Stomach (tissue), 9 donors: ENCODE results near the gene SCN2A. TPM values are rescaled to one million over a fixed set of nuclear protein-coding genes. Genes with fewer than 3 reads are reported as not detected.
A peak's percentile ranks its signal among the peaks of the same experiment; 100 is the strongest.

Source experiments
- DNase-seq, 2 donors: peaks; one replicate each; pipeline versions ENCODE4 v3.0.0 to v3.0.0-alpha.2; 2013 to 2019
- H3K27ac ChIP-seq, 5 donors: fragments of 200-600 bp in 4 of 5; sonication (generic) in 4 of 5; one replicate each; pipeline ENCODE4 v1.5.1; 2013 to 2019; ENCODE audit warnings: mild to moderate bottlenecking in 1 of 5, moderate library complexity in 1 of 5
- H3K27me3 ChIP-seq, 3 donors: fragments of 200-600 bp; sonication (generic); one replicate each; pipeline ENCODE4 v1.5.1; 2017 to 2019; ENCODE audit warnings: mixed run types in 1 of 3
- H3K36me3 ChIP-seq, 4 donors: fragments of 200-600 bp; sonication (generic); 1 replicate in 3 of 4; 2 replicates in 1 of 4; pipeline ENCODE4 v1.5.1; 2016 to 2019
- H3K4me1 ChIP-seq, 4 donors: fragments of 200-600 bp; sonication (generic); one replicate each; pipeline ENCODE4 v1.5.1; 2016 to 2019
- H3K4me3 ChIP-seq, 4 donors: fragments of 200-600 bp; sonication (generic) in 3 of 4; one replicate each; pipeline ENCODE4 v1.5.1; 2016 to 2019; ENCODE audit warnings: mild to moderate bottlenecking in 1 of 4
- H3K9me3 ChIP-seq, 4 donors: fragments of 200-600 bp; sonication (generic); one replicate each; pipeline ENCODE4 v1.5.1; 2016 to 2019
- EP300 ChIP-seq: sonication (generic); formaldehyde crosslinking; IDR thresholded peaks from one replicate; pipeline ENCODE4 v1.6.1; 2017; ENCODE audit warnings: antibody characterized with exemption
- POLR2A ChIP-seq, 4 donors: fragments of 450-650 bp; IDR thresholded peaks; one replicate each; pipeline ENCODE4 v1.6.1; 2016; ENCODE audit warnings: antibody characterized with exemption in 4 of 4, control low read depth in 2 of 4, mild to moderate bottlenecking in 1 of 4, moderate library complexity in 1 of 4
- POLR2AphosphoS5 ChIP-seq, 3 donors: sonication (generic); formaldehyde crosslinking; IDR thresholded peaks; one replicate each; pipeline ENCODE4 v1.6.1; 2016; ENCODE audit warnings: antibody characterized with exemption in 3 of 3
- WGBS, 5 donors: extraction: QIAGEN DNeasy Blood & Tissue Kit in 3 of 5; methylation state at CpG; one replicate each; pipeline versions ENCODE4 v1.1.5 to v1.1.7; 2013 to 2018; 5-methylcytosine and 5-hydroxymethylcytosine counted together
- intact Hi-C: fragments of 100-400 bp; cut with DNase I; formaldehyde crosslinking; loops from one replicate; pipeline ENCODE4 v1.15.1; 2023; ENCODE audit warnings: low total_unique reads
- polyA plus RNA-seq, 3 donors: library from polyadenylated mRNA; stranded (reverse); fragments of 200-250 nt; gene quantifications; one replicate each; pipeline ENCODE4 v1.2.3, GENCODE V29; 2013
- total RNA-seq, 5 donors: library from RNA; depleted of rRNA; stranded (reverse); fragments of >200 nt; gene quantifications; one replicate each; pipeline versions ENCODE4 v1.1.0 to v1.2.3, GENCODE V29; 2014 to 2016
- TF ChIP-seq, protein P1 (sequence below), 7 experiments: fragments of 450-650 bp in 4 of 7; fragments of 200-600 bp in 3 of 7; sonication (generic) in 3 of 7; IDR thresholded peaks; one replicate each; pipeline ENCODE4 v1.5.1; 2016 to 2019; ENCODE audit warnings: antibody characterized with exemption in 7 of 7, control low read depth in 2 of 7, mild to moderate bottlenecking in 1 of 7
- donor health status: healthy with polysubstance abuse.
- donor health status: Bipolar disorder and iron deficiency.
- donor health status: healthy.

The SCN2A gene
- total and polyA plus RNA-seq, 8 donors = 0.06 to 4.1 (median 1.0) TPM; not detected in 2

DNA sequence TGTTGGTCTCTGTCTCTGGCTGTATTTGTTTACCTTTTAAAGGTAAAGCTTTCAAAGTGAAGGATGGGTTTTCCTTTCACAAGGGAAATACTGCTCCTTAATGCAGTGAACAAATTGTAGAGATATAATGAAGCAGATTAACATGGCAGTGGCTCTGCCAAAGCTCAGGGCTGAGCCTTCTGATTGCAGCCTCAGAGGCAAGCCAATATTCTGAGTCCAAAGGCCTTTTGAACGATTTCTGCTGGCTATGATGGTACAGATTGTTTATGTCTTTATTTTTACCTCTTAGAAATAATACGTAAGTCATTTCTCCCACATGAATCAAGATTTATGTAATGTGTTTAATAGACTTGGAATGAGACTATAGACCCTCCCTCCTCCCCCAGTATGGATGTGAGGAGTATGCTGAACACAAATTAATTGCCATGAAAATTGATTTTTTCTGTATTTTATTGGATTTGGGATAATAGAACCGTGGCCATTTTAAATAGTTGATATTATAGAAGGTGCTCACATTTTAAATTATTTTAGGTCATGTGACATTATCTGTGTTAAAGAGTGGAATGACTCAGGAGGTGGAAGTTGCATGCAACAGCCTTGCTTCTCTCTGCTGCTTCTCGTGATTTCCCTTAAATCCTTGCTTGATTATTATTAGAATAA lies 772 bp downstream of the SCN2A start:
- intact Hi-C loops = no loop called here
- Histone ChIP-seq H3K4me3 (no peak overlapping the region), H3K9me3 (no peaks in the 10 kb centered on the region), H3K4me1 (no peaks in the 10 kb centered on the region), H3K27ac (no peak overlapping the region), H3K27me3 (no peaks in the 10 kb centered on the region), H3K36me3 (no peaks in the 10 kb centered on the region)
- WGBS, 5 donors = 67 to 71% (median 68%) methylated on average over 4 of the region's 4 CpGs
- peak in 1 of 2 donors; percentile 4 for DNase-seq
- TF ChIP-seq POLR2A (IDR thresholded peaks at IDR 0.05) (no peak), POLR2AphosphoS5 (IDR thresholded peaks at IDR 0.05) (no peak), EP300 (no peak)
- TF ChIP-seq, protein P1, sequence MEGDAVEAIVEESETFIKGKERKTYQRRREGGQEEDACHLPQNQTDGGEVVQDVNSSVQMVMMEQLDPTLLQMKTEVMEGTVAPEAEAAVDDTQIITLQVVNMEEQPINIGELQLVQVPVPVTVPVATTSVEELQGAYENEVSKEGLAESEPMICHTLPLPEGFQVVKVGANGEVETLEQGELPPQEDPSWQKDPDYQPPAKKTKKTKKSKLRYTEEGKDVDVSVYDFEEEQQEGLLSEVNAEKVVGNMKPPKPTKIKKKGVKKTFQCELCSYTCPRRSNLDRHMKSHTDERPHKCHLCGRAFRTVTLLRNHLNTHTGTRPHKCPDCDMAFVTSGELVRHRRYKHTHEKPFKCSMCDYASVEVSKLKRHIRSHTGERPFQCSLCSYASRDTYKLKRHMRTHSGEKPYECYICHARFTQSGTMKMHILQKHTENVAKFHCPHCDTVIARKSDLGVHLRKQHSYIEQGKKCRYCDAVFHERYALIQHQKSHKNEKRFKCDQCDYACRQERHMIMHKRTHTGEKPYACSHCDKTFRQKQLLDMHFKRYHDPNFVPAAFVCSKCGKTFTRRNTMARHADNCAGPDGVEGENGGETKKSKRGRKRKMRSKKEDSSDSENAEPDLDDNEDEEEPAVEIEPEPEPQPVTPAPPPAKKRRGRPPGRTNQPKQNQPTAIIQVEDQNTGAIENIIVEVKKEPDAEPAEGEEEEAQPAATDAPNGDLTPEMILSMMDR (IDR thresholded peaks at IDR 0.05) = no peak

DNA sequence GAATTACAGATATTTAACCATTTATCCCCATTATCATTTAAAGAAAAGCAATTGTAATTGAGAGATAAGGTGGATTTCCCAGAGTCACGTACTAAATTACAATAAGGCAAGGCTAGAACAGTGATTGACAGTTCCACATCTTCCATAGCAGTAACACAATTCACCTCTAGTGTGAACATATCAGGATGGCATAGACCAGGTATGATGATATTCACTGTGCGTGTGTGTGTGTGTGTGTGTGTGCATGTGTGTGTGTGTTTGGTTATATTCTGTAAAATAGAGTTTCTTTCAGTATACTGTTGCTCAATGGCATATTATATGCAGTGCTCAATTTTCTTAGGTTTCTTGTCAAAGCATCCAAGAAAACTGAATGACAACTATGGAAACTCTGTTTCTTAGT lies 1.7 kb downstream of the SCN2A start:
- no peaks in the 10 kb centered on the region for H3K9me3 ChIP-seq
- no peaks in the 10 kb centered on the region for H3K27me3 ChIP-seq
- intact Hi-C loops = no loop called here
- no peaks in the 10 kb centered on the region for H3K36me3 ChIP-seq
- no peak overlapping the region for H3K27ac ChIP-seq
- no peak overlapping the region for H3K4me3 ChIP-seq
- DNase-seq = no peak
- TF ChIP-seq, protein P1 (IDR thresholded peaks at IDR 0.05) = no peak
- no peak for TF ChIP-seq EP300
- no peak for TF ChIP-seq POLR2A (IDR thresholded peaks at IDR 0.05)
- TF ChIP-seq POLR2AphosphoS5 (IDR thresholded peaks at IDR 0.05) = no peak
- WGBS, 5 donors = 71 to 85% (median 80%) methylated on average over 2 of the region's 2 CpGs
- no peaks in the 10 kb centered on the region for H3K4me1 ChIP-seq

DNA sequence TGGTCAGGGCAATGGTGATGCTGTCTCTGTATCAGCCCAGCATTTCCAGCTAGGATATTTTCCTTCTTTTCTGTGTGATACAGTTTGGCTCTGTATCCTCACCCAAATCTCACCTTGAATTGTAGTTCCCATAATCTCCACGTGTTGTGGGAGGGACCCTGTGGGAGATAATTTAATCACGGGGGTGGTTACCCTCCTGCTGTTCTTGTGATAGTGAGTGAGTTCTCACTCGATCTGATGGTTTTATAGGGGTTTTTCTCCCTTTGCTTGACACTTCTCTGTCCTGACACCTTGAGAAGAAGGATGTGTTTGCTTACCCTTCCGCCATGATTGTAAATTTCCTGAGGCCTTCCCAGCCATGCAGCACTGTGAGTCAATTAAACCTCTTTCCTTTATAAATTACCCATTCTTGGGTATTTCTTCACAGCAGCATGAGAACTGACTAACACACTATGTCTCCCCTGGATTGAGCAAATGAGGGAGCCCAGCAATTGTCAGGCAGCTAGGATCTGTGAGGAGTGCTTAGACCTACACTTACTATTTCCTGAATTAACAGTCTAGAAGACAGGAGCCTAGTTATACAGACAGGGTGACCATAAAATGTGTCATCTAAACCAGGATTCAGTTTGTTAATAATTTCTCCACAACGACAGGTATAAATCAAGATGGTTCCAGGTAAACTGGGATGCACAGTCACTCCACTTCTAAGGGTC lies 6.0 kb downstream of the SCN2A start:
- Histone ChIP-seq H3K9me3 (no peaks in the 10 kb centered on the region), H3K27me3 (no peaks in the 10 kb centered on the region), H3K4me1 (no peaks in the 10 kb centered on the region), H3K27ac (no peak overlapping the region), H3K4me3 (no peak overlapping the region), H3K36me3 (no peaks in the 10 kb centered on the region)
- TF ChIP-seq POLR2AphosphoS5 (IDR thresholded peaks at IDR 0.05) (no peak), POLR2A (IDR thresholded peaks at IDR 0.05) (no peak), EP300 (no peak)
- TF ChIP-seq, protein P1 (IDR thresholded peaks at IDR 0.05) = no peak
- intact Hi-C loops = no loop called here
- no peak for DNase-seq
- WGBS, 5 donors = 31 to 43% (median 39%) methylated on average over 5 of the region's 5 CpGs

DNA sequence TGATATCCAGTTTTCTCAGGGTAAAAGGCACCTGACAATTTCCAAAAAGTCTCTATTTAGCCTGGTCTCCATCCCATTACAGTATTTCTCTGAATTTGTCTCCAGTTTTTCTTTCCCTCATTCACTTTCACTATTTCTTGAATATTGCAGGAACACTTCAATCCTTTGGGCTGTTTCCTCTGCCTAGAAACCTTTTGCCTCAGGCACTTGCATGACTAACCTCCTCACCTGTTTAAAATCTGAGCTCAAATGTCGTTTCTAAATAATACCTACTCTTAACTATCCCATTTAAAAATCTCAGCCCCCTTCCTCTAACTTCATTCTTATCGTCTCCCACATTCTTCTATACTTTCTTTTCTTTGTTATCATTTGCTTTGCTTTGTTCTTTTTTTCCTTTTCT lies 9.0 kb downstream of the SCN2A start:
- Histone ChIP-seq H3K27ac (no peak overlapping the region), H3K27me3 (no peaks in the 10 kb centered on the region), H3K9me3 (no peaks in the 10 kb centered on the region), H3K4me1 (peaks cover 0 to 4% (median 0%) of the 10 kb centered on the region in 4 donors), H3K4me3 (no peak overlapping the region), H3K36me3 (no peaks in the 10 kb centered on the region)
- no peak for DNase-seq
- intact Hi-C loops = no loop called here
- WGBS, 5 donors = 41 to 54% (median 48%) methylated on average over 2 of the region's 2 CpGs
- no peak for TF ChIP-seq POLR2A (IDR thresholded peaks at IDR 0.05)
- TF ChIP-seq, protein P1 (IDR thresholded peaks at IDR 0.05) = no peak
- TF ChIP-seq EP300 = no peak
- TF ChIP-seq POLR2AphosphoS5 (IDR thresholded peaks at IDR 0.05) = no peak
